ENCODE results near the gene SMG6. TPM values are rescaled to one million over a fixed set of nuclear protein-coding genes. Genes with fewer than 3 reads are reported as not detected.

The SMG6 gene
- total RNA-seq, 1 donor from 2014 or later: 36.7 TPM

- no peak overlapping the region for H3K4me3 Mint-ChIP-seq (ENCODE audit: unreplicated experiment)
- H3K27me3 Mint-ChIP-seq (ENCODE audit: unreplicated experiment): no peaks in the 10 kb centered on the region
- DNase-seq (ENCODE audit: extremely low spot score, unreplicated experiment): no peak
- no peaks in the 10 kb centered on the region for H3K9me3 Mint-ChIP-seq (ENCODE audit: unreplicated experiment)
- H3K36me3 Mint-ChIP-seq (ENCODE audit: unreplicated experiment): peaks cover 13% of the 10 kb centered on the region
- H3K27ac Mint-ChIP-seq (ENCODE audit: unreplicated experiment): no peak overlapping the region
- no peak for TF ChIP-seq CTCF (IDR thresholded peaks at IDR 0.05)
- peaks cover 16% of the 10 kb centered on the region for H3K4me1 Mint-ChIP-seq (ENCODE audit: unreplicated experiment)
Observed at GRCh38 chr17:2195729-2196128, 107.9 kb downstream of the SMG6 start.

GRCh38 chr17:2194889-2195335, 108.7 kb downstream of the SMG6 start:
- TF ChIP-seq CTCF (IDR thresholded peaks at IDR 0.05): no peak
- Mint-ChIP-seq H3K27me3 (ENCODE audit: unreplicated experiment) (no peaks in the 10 kb centered on the region), H3K9me3 (ENCODE audit: unreplicated experiment) (no peaks in the 10 kb centered on the region), H3K4me3 (ENCODE audit: unreplicated experiment) (no peak overlapping the region), H3K27ac (ENCODE audit: unreplicated experiment) (no peak overlapping the region), H3K36me3 (ENCODE audit: unreplicated experiment) (peaks cover 12% of the 10 kb centered on the region), H3K4me1 (ENCODE audit: unreplicated experiment) (peaks cover 19% of the 10 kb centered on the region)
- DNase-seq (ENCODE audit: extremely low spot score, unreplicated experiment): no peak

GRCh38 chr17:2192367-2193057, 111.1 kb downstream of the SMG6 start:
- TF ChIP-seq CTCF (IDR thresholded peaks at IDR 0.05): no peak
- Mint-ChIP-seq H3K36me3 (ENCODE audit: unreplicated experiment) (peaks cover 17% of the 10 kb centered on the region), H3K4me1 (ENCODE audit: unreplicated experiment) (peaks cover 22% of the 10 kb centered on the region), H3K27ac (ENCODE audit: unreplicated experiment) (peak overlapping the region; percentile 67), H3K9me3 (ENCODE audit: unreplicated experiment) (no peaks in the 10 kb centered on the region), H3K4me3 (ENCODE audit: unreplicated experiment) (no peak overlapping the region), H3K27me3 (ENCODE audit: unreplicated experiment) (no peaks in the 10 kb centered on the region)
- DNase-seq (ENCODE audit: extremely low spot score, unreplicated experiment): no peak

GRCh38 chr17:2191785-2192184, 111.8 kb downstream of the SMG6 start:
- Mint-ChIP-seq H3K4me1 (ENCODE audit: unreplicated experiment) (peaks cover 22% of the 10 kb centered on the region), H3K27ac (ENCODE audit: unreplicated experiment) (no peak overlapping the region), H3K27me3 (ENCODE audit: unreplicated experiment) (no peaks in the 10 kb centered on the region), H3K9me3 (ENCODE audit: unreplicated experiment) (no peaks in the 10 kb centered on the region), H3K36me3 (ENCODE audit: unreplicated experiment) (peaks cover 20% of the 10 kb centered on the region), H3K4me3 (ENCODE audit: unreplicated experiment) (no peak overlapping the region)
- no peak for TF ChIP-seq CTCF (IDR thresholded peaks at IDR 0.05)
- no peak for DNase-seq (ENCODE audit: extremely low spot score, unreplicated experiment)

- no peak for TF ChIP-seq CTCF (IDR thresholded peaks at IDR 0.05)
- DNase-seq (ENCODE audit: extremely low spot score, unreplicated experiment): no peak
- Mint-ChIP-seq H3K27me3 (ENCODE audit: unreplicated experiment) (no peaks in the 10 kb centered on the region), H3K4me3 (ENCODE audit: unreplicated experiment) (no peak overlapping the region), H3K27ac (ENCODE audit: unreplicated experiment) (no peak overlapping the region), H3K9me3 (ENCODE audit: unreplicated experiment) (no peaks in the 10 kb centered on the region), H3K36me3 (ENCODE audit: unreplicated experiment) (peaks cover 24% of the 10 kb centered on the region), H3K4me1 (ENCODE audit: unreplicated experiment) (peaks cover 22% of the 10 kb centered on the region)
Observed at GRCh38 chr17:2191227-2191626, 112.4 kb downstream of the SMG6 start.
